ENCODE measurements around the gene AOC2. TPM values are rescaled to one million over a fixed set of nuclear protein-coding genes. Genes with fewer than 3 reads are reported as not detected.

The AOC2 gene
- total and polyA plus RNA-seq, 10 of the 15 experiments (the other 5 are each of a cell fraction or from before 2014, with no cell fraction given), result 0.08 to 1.9 (median 0.62) TPM

GRCh38 chr17:42853968-42854790 lies 9.8 kb downstream of the AOC2 start:
- Histone ChIP-seq H3K4me2 (ENCODE audit: control insufficient read depth, insufficient read depth) (no peak overlapping the region), H3K27ac (ENCODE audit: control insufficient read depth, insufficient read depth) (no peak overlapping the region), H3K4me1 (ENCODE audit: control insufficient read depth, insufficient read depth, low read length) (no peaks in the 10 kb centered on the region), H3K27me3 (replicated peaks in 1 of 2; ENCODE audit: control insufficient read depth in 2 of 2, insufficient read depth in 2 of 2, low read length in 1 of 2) (no peaks in the 10 kb centered on the region), H3K9ac (ENCODE audit: control insufficient read depth, insufficient read depth, low read length) (no peak overlapping the region), H3K36me3 (ENCODE audit: control insufficient read depth in 2 of 2, insufficient read depth in 2 of 2, low read length in 1 of 2) (no peaks in the 10 kb centered on the region), H2AFZ (ENCODE audit: control insufficient read depth, low read depth, low read length) (no peak overlapping the region), H3K79me2 (ENCODE audit: control insufficient read depth, insufficient read depth, low read length) (no peaks in the 10 kb centered on the region), H3K9me3 (replicated peaks; ENCODE audit: control insufficient read depth, insufficient read depth, low read length) (no peaks in the 10 kb centered on the region), H3K4me3 (no peak overlapping the region), H4K20me1 (ENCODE audit: control insufficient read depth, insufficient read depth) (no peaks in the 10 kb centered on the region)
- ATAC-seq, result no peak
- FAIRE-seq, result no peak
- in situ Hi-C loops (cut with MboI), result no loop called here
- 63% methylated on average over 15 of the region's 15 CpGs for WGBS (ENCODE audit: insufficient coverage, insufficient replicate concordance, low lambda C conversion rate, missing lambda C conversion rate)
- intact Hi-C loops (cut with micrococcal nuclease; ENCODE audit: unreplicated experiment), result no loop called here
- CTCF ChIA-PET, result interaction anchor here (0.7 kb wide), 2 partner anchors 48 to 315 kb away, joined by 3 to 4 read pairs; no protein-coding TSS in a partner anchor
- RAD21 ChIA-PET (ENCODE audit: unreplicated experiment), result no interaction called here
- POLR2A ChIA-PET, result interaction anchor here (0.6 to 1.2 kb wide), 2 partner anchors 16 to 232 kb away, joined by 3 to 5 read pairs; no protein-coding TSS in a partner anchor
- BruUV-seq (replicated peaks), result no TSS peak
- SMC1A ChIA-PET (ENCODE audit: uncharacterized antibody, unreplicated experiment), result no interaction called here
- TF ChIP-seq WRNIP1 (IDR thresholded peaks at IDR 0.05; ENCODE audit: borderline replicate concordance, low read depth, low read length) (no peak), RCOR1 (conservative IDR thresholded peaks at IDR 0.05; ENCODE audit: low read depth, low read length) (no peak), SRF (IDR thresholded peaks at IDR 0.05; ENCODE audit: low read depth in 2 of 2, low read length in 2 of 2) (no peak), ZNF592 (IDR thresholded peaks at IDR 0.05) (no peak), TCF3 (IDR thresholded peaks at IDR 0.05; ENCODE audit: borderline replicate concordance, insufficient read depth, low read depth, low read length) (no peak), ZNF24 (IDR thresholded peaks at IDR 0.05) (no peak), CREM (IDR thresholded peaks at IDR 0.05; ENCODE audit: low read depth) (no peak)
- DNase-seq (ENCODE audit: low read depth, low spot score), result no peak

Measured in GM12878 (cell line).